Stimulated activated naive CD8-positive, alpha-beta T cell treated with anti-CD3 and anti-CD28 coated beads, Interleukin-15, amount 100 ng/mL, for 72 hours (primary cell): ENCODE results near the gene RBM7.

ENCODE experiments used
- ATAC-seq: fragments of 150-1000 bp; cut with Tn5 transposase; 2 replicates; pipeline ENCODE4 v1.10.0; 2021; ENCODE audit warnings: mild to moderate bottlenecking, moderate library complexity
- DNase-seq, 2 donors: peaks; one replicate each; pipeline ENCODE4 v3.0.0; 2021 to 2022
- H3K27ac Mint-ChIP-seq, 2 donors: one replicate each; pipeline ENCODE4 v1.8.0; 2022; ENCODE audit warnings: mild to moderate bottlenecking in 2 of 2, mixed read lengths in 2 of 2, moderate library complexity in 2 of 2
- H3K27me3 Mint-ChIP-seq: one replicate; pipeline ENCODE4 v1.8.0; 2022; ENCODE audit warnings: mixed read lengths
- H3K4me1 Mint-ChIP-seq: one replicate; pipeline ENCODE4 v1.8.0; 2022; ENCODE audit warnings: mild to moderate bottlenecking, mixed read lengths
- H3K4me3 Mint-ChIP-seq, 2 donors: one replicate each; pipeline ENCODE4 v1.8.0; 2022; ENCODE audit warnings: mild to moderate bottlenecking in 2 of 2, mixed read lengths in 2 of 2, moderate library complexity in 1 of 2
- H3K9me3 Mint-ChIP-seq, 2 donors: one replicate each; pipeline ENCODE4 v1.8.0; 2022; ENCODE audit warnings: mixed read lengths in 2 of 2

Gene RBM7

GRCh38 chr11:114400216-114400914 lies at the start of gene RBM7, which contains the start of gene C11orf71:
Gene RBM7, plus strand, starts transcription at chr11:114400666. Its CDS starts 6 bp downstream, at chr11:114400672.
Gene C11orf71, minus strand, starts transcription at chr11:114400511. Its CDS starts 180 bp downstream, at chr11:114400331.
- H3K27ac Mint-ChIP-seq = peak within 1 kb of the TSS; percentile 98 to 99
- H3K4me3 Mint-ChIP-seq = peak within 1 kb of the TSS; percentile 86 to 96
- DNase-seq = peak; percentile 96 to 98
- peaks cover 57% of the 10 kb centered on the region for H3K4me1 Mint-ChIP-seq
- ATAC-seq = peak; percentile 97
- H3K9me3 Mint-ChIP-seq = no peaks in the 10 kb centered on the region
- H3K27me3 Mint-ChIP-seq = no peaks in the 10 kb centered on the region

- no peak overlapping the region for H3K27ac Mint-ChIP-seq
- no peak for DNase-seq
- ATAC-seq = no peak
- peaks cover 19% of the 10 kb centered on the region for H3K27me3 Mint-ChIP-seq
- no peak overlapping the region for H3K4me3 Mint-ChIP-seq
- no peaks in the 10 kb centered on the region for H3K9me3 Mint-ChIP-seq
- no peaks in the 10 kb centered on the region for H3K4me1 Mint-ChIP-seq
Measured at GRCh38 chr11:114353443-114353842, 47.0 kb upstream of the RBM7 start.

DNA sequence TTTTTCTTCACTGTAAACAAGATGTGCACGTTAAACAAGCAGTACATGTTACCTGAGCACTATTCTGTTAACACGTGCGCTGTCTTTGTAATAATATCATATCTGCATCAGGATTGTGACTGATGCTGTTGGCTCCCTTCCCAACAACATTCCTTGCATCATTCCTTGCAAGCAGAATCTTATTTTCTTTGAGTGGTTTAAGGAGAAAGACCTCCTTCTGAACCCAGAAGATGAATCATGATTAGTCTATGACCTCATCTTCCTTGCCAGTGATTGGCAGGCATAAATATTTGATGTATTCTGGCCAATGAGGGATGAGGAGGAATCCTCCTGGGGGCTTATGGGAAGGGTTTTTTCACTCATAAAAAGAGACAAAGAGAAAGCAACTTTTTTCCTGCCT lies 46.4 kb upstream of the RBM7 start:
- no peak overlapping the region for H3K27ac Mint-ChIP-seq

DNA sequence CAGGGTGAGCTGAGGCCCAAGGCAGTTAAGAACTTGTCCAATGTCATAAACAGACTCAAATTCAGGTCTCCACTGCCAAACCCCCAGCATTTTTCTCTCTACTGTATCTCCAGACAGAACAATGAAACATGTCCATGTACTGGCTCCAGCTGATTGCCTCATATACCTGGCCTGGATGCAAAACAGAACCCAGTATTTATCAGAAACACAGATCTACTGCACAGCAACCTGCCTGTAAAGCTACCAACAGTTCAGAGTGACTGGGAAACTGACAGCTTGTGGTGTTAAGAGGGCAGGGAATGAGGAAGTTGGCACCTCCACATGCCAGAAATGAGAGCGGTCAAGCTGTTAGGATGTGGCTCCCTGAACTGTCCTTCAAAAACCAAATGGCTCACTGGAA lies 41.8 kb upstream of the RBM7 start:
- H3K9me3 Mint-ChIP-seq = no peaks in the 10 kb centered on the region
- no peak overlapping the region for H3K4me3 Mint-ChIP-seq
- peaks cover 23% of the 10 kb centered on the region for H3K27me3 Mint-ChIP-seq
- no peaks in the 10 kb centered on the region for H3K4me1 Mint-ChIP-seq
- no peak for DNase-seq
- H3K27ac Mint-ChIP-seq = no peak overlapping the region
- no peak for ATAC-seq

More for the DNA sequence above, 46.4 kb upstream of the RBM7 start:
- Mint-ChIP-seq H3K27me3 (peaks cover 23% of the 10 kb centered on the region), H3K4me3 (no peak overlapping the region), H3K9me3 (no peaks in the 10 kb centered on the region), H3K4me1 (no peaks in the 10 kb centered on the region)
- no peak for ATAC-seq
- DNase-seq = no peak

DNA sequence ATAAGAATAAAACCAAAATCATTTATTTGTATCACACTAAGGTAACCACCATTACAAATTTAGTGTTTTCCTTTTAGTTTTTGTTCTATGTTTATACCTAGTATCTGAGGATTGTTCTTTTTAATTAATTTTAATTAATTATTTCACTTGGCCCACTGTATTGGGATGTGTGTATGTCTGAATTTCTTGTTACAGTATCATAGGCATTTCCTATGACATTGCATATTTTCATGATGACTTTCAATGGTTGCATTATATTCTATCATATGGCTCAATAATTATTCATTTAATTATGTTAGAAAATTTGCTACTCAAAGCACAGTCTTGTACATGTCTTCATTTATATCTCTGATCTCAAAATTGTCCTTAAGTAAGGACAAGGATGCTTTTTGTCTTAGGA lies 41.1 kb upstream of the RBM7 start:
- no peak overlapping the region for H3K4me3 Mint-ChIP-seq
- ATAC-seq = no peak
- DNase-seq = no peak
- H3K27ac Mint-ChIP-seq = no peak overlapping the region
- H3K9me3 Mint-ChIP-seq = no peaks in the 10 kb centered on the region
- peaks cover 23% of the 10 kb centered on the region for H3K27me3 Mint-ChIP-seq
- no peaks in the 10 kb centered on the region for H3K4me1 Mint-ChIP-seq

- Mint-ChIP-seq H3K27me3 (peaks cover 29% of the 10 kb centered on the region), H3K9me3 (no peaks in the 10 kb centered on the region), H3K4me1 (no peaks in the 10 kb centered on the region), H3K4me3 (no peak overlapping the region), H3K27ac (no peak overlapping the region)
- DNase-seq (no peak), ATAC-seq (no peak)
Measured at GRCh38 chr11:114362326-114362725, 38.1 kb upstream of the RBM7 start.

DNA sequence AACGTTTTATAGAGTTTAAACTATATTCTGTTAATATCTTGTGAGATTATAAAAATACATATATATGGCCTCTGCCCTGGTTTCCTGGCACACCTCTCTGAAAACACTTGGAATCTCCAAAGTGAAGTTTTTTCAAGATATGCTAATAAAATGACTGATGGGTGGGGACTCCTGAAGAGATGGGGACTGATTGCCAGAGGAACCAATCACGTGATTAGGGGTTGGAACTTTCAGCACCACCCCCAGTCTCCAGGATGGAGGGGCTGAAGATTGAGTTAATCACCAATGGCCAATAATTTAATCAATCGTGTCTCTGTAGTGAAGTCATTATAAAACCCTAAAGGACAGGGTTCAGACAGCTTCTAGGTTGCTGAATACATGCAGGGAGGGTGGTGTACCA lies 37.5 kb upstream of the RBM7 start:
- ATAC-seq (no peak), DNase-seq (no peak)
- Mint-ChIP-seq H3K27ac (no peak overlapping the region), H3K4me1 (no peaks in the 10 kb centered on the region), H3K9me3 (no peaks in the 10 kb centered on the region), H3K4me3 (no peak overlapping the region), H3K27me3 (peaks cover 25% of the 10 kb centered on the region)

- Mint-ChIP-seq H3K4me1 (no peaks in the 10 kb centered on the region), H3K9me3 (no peaks in the 10 kb centered on the region), H3K27me3 (peaks cover 19% of the 10 kb centered on the region), H3K27ac (no peak overlapping the region), H3K4me3 (no peak overlapping the region)
- ATAC-seq (no peak), DNase-seq (no peak)
Measured at GRCh38 chr11:114366331-114367243, 33.9 kb upstream of the RBM7 start.

- Mint-ChIP-seq H3K4me3 (no peak overlapping the region), H3K27me3 (peaks cover 19% of the 10 kb centered on the region)
- ATAC-seq = no peak
Measured at GRCh38 chr11:114367244-114367957, 33.1 kb upstream of the RBM7 start.

GRCh38 chr11:114368918-114369680 lies 31.4 kb upstream of the RBM7 start:
- Mint-ChIP-seq H3K9me3 (no peaks in the 10 kb centered on the region), H3K4me3 (no peak overlapping the region), H3K27me3 (peaks cover 19% of the 10 kb centered on the region), H3K27ac (no peak overlapping the region), H3K4me1 (no peaks in the 10 kb centered on the region)
- ATAC-seq = no peak
- no peak for DNase-seq

More at GRCh38 chr11:114367244-114367957, 33.1 kb upstream of the RBM7 start:
- DNase-seq = no peak
- Mint-ChIP-seq H3K27ac (no peak overlapping the region), H3K9me3 (no peaks in the 10 kb centered on the region), H3K4me1 (no peaks in the 10 kb centered on the region)

- DNase-seq (no peak), ATAC-seq (no peak)
- no peaks in the 10 kb centered on the region for H3K9me3 Mint-ChIP-seq
- H3K27me3 Mint-ChIP-seq = peaks cover 23% of the 10 kb centered on the region
- no peak overlapping the region for H3K4me3 Mint-ChIP-seq
- no peak overlapping the region for H3K27ac Mint-ChIP-seq
- no peaks in the 10 kb centered on the region for H3K4me1 Mint-ChIP-seq
Measured at GRCh38 chr11:114375052-114375451, 25.4 kb upstream of the RBM7 start.

- Mint-ChIP-seq H3K27me3 (peaks cover 23% of the 10 kb centered on the region), H3K4me3 (no peak overlapping the region), H3K4me1 (peaks cover 7% of the 10 kb centered on the region), H3K27ac (no peak overlapping the region), H3K9me3 (no peaks in the 10 kb centered on the region)
- ATAC-seq (no peak), DNase-seq (no peak)
Measured at GRCh38 chr11:114377612-114378267, 22.7 kb upstream of the RBM7 start.

GRCh38 chr11:114379394-114380069 lies 20.9 kb upstream of the RBM7 start:
- no peak overlapping the region for H3K4me3 Mint-ChIP-seq
- H3K9me3 Mint-ChIP-seq = peaks cover 5 to 6% of the 10 kb centered on the region in 2 donors
- H3K4me1 Mint-ChIP-seq = peaks cover 7% of the 10 kb centered on the region
- ATAC-seq (no peak), DNase-seq (no peak)
- H3K27me3 Mint-ChIP-seq = peaks cover 23% of the 10 kb centered on the region
- H3K27ac Mint-ChIP-seq = no peak overlapping the region

DNA sequence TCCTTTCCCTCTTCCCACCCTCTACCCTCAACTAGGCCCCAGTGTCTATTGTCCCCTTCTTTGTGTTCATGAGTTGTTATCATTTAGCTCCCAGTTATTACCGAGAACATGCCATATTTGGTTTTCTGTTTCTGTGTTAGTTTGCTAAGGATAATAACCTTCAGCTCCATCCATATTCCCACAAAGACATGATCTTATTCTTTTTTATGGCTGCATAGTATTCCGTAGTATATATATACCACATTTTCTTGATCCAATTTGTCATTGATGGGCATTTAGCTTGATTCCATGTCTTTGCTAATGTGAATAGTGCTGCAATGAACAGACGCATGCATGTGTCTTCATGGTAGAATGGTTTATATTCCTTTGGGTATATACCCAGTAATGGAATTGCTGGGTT lies 18.0 kb upstream of the RBM7 start:
- DNase-seq (no peak), ATAC-seq (no peak)
- H3K4me1 Mint-ChIP-seq = peaks cover 7% of the 10 kb centered on the region
- peaks cover 5 to 6% of the 10 kb centered on the region in 2 donors for H3K9me3 Mint-ChIP-seq
- H3K27ac Mint-ChIP-seq = no peak overlapping the region
- no peak overlapping the region for H3K4me3 Mint-ChIP-seq
- peaks cover 10% of the 10 kb centered on the region for H3K27me3 Mint-ChIP-seq
